Measurements from ENCODE around the gene ITPK1.

ITPK1 gene

DNA sequence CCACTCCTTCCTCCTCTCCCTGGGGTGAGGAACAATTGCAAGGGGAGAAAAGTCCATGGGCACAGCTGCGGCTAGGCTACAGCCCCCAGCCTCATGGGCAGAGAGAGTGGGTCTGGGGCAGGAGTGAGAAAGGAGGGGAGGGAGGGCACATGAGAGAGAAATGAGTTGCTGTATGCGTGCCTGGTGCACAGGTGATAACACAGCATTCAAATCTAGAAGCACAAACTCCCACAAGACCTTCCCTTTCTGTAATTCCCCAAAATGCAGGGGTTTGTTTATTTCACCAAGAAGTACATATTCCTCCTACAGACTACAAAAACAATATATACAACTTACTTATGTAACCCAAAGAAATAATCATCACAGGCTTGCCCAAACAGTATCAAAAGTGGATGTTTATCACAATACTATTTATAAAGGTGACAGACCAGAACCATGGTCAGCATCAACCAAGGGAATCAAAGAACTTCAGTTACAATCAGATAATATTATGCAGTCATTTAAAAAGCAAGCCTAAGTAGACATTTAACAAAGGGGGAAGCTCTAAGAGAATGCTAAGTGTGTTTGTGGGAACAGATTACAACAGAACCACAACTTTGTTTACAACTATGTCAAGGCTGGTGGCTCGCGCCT is 54.2 kb downstream of the ITPK1 start:
- DNase-seq (ENCODE audit: low read depth in 2 of 2), result no peak

DNA sequence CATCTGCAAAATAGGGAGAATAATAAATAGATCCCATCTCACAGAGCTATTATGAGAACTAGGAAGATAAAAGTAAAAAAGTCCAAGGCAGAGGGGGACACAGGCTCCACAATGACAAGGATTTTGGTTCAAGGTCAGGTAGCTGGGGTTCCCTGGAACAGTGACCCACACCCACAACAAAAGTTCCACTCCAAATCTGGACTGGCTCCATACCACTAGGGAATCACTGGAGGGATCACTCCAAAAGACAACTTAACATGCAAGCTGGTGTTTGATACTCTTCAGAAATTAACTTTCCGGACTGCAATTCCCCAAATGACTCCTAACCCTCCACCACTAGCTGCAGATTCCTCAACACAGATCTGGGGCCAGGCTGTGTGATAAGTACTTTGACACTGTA is 54.9 kb downstream of the ITPK1 start:
- no peak for DNase-seq (ENCODE audit: low read depth in 2 of 2)

DNA sequence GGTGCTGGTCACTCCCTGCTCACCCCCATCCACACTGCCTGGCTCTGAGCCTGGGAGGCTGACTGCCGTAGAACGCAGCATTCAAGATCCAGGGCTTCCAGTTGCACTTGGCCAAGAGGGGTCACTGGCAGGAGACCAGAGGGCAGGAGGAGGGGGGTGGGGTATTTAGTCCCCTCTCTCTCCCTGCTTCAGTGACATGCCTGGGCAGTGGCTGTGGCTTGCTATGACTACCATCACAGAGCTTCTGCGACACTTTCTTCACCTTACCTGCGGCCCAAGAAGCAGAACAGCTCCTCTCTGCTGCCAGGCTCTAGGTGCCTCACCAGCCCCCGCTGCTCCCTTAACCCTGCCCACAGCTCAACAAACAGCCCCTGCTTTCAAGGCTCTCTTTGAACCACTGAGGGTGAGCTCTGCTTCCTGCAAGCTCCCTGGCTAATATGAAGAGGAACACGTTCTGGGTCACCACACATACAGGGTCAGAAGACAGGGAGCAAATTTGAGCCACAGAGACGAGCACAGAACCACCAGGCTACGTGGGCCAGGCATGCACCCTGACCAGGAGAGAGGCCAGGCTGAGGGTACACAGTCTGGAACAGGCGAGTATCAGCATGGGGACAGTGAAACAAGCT is 55.7 kb downstream of the ITPK1 start:
- no peak for DNase-seq (ENCODE audit: low read depth in 2 of 2)

DNA sequence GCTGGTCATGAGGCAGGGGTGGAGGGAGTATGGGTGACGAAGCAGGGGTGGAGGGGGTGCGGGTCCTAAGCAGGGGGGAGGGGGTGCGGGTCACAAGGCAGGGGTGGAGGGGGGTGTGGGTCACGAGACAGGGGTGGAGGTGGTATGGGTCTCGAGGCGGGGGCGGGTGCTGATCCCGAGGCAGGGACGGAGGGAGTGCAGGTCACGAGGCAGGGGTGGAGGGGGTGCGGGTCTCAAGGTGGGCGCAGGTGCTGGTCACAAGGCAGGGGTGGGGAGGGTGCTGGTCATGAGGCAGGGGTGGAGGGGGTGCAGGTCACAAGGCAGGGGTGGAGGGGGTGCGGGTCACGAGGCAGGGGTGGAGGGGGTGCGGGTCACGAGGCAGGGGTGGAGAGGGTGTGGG is 56.5 kb downstream of the ITPK1 start:
- DNase-seq (ENCODE audit: low read depth in 2 of 2), result no peak

DNA sequence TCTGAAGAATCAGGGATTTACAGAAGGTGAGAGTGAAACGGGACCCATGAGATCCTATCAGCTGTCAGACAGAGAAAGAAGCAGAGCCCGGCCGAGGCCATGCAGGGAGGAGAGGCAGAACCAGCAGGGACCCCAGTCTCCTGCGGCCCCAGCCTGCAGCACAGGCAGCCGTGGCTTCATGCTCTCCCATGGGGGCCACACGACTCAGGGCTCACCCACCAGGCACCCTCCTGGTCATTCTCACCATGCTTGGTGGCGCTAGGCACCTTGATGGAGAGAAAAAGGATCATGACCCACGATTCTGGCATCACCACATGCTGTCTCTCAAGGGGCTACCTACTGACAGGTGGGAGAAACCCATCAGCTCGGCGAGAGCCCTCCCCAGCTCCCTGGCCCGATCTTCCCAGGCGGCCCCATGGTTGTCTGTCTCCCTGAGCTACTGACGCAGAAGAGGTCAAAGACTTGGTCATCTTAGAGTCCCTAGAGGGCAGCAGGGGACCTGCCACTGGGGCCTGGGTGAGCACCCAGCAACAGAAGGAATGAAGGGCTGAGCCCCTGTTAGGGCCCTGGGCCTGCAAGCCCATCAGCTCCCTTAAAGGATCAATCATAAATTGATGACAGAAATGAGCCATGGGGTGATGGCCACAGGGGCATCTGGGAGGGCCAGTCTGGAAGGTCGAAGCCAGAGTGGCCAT is 58.0 kb downstream of the ITPK1 start:
- DNase-seq (ENCODE audit: low read depth in 2 of 2), result no peak

DNA sequence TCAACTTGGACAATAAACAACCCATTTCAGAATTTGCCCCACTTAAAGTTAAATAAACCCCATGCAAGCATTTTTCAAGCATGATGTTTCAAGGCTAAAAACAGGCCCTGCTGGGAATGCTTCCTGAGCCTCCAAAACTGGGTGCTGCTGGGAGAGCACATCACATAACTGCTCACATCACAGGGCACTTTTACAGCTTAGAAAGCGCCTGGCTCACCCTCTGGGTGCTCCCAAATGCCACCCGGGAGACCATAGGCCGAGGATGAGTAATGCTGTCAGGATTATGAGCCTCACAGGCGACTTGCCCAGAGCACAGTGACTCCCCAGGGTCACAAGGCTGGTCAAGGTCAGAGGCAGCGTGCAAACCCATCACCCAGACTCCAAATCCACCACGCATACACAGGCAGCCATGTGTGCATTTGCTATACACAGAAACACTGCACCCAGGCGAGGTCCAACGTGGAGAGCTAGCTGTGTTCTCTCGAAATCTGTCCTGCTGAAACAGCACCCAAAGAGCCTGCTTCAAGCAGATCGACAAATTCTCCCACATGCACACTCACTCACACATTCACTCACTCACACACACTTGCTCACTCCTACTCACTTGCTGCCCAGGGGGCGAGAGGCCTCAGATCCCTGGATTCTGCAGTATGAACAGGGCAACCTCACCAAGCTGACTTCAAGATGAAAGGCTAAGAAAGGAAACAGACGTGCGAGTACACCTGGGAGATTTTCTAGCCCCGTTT is 58.7 kb downstream of the ITPK1 start:
- no peak for DNase-seq (ENCODE audit: low read depth in 2 of 2)

DNA sequence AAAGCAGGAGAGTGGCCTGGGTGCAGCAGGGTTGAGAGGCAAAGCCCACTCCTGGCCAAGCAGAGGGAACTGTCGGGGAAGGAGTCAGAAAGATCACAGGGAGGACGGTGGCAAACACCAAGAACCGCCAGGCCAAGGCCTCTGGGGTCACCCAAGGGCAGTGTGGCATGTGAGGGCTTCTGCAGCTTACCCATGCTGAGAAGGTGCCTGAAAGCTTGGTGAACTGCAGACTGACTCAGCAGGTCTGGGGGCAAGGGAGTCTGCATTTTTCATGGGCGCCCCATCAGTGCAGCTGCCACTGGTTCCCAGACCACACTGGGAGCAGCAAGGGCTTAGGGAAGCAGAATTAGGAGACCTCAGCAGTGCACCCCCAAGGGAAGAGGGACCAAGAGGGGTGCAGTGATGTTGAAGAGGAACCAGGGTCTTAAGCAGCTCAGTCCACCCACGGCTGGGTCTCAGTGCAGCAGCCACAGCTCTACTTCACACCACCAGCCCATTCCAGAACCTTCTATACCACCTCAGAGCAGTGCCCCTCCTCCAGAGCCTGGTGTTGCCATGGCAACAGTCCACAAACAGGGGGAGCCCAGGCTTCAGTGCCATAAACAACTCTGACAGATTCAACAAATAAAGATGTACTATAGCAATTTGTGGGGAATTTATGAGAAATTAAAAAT is 59.4 kb downstream of the ITPK1 start:
- DNase-seq (ENCODE audit: low read depth in 2 of 2), result no peak

DNA sequence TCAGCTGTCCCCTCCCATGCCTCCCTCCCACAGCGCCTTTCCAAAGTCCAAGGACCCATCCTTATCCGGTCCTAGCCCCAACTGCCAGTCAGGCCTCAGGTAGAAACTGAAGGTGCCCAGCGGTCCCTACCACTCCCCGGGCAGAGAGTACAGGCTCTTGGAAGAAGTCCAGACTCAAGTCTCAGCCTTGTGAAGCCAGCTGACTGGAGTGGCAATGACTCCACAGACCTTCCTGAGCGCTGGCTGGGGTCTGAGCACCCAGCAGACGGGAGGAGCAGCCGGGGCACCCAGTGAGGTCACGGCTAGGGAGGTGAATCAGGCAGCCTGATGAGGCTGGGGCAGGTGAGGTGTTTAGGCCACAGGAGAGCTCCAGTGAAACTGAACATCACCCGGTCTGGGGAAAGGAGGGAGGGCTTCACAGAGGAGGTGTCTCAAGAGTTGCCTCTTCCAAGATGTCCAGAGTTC is 60.0 kb downstream of the ITPK1 start:
- no peak for DNase-seq (ENCODE audit: low read depth in 2 of 2)

DNA sequence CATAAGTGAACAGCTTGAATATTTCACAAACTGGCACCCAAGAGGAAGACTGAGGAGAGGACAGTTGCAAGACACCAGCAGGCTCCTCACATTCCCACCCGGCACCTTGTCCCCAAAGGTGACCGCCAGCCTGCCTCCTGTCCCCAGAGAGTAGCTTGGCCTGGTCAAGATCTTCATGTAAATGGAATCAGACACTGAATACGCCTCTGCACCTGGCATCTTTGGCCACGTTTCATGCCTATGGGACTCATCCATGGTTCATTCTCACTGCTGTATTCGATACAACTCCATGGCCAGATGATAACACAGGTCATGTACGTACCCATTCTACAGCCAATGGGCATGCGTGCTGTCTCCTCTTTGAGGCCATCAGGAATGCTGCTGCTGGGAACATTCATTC is 60.8 kb downstream of the ITPK1 start:
- DNase-seq (ENCODE audit: low read depth in 2 of 2), result no peak

DNA sequence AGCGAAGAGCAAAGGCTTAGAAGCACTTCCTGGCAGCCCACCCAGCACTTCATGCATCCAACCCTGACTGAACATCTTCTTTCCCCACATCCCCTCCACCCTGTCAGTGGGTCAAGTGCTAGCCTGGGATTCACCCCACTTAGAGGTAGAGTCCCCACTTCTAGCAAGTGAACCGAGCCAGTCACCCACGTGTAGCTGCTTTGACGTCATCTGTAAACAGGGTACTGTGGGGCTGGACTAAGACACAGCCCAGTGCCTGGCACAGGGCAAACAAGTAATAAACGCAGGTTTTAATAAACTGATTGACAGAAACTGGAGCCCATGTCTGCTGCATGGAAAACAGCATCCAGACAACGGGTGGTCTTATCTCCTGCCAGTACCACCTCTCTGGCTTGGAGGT is 61.7 kb downstream of the ITPK1 start:
- DNase-seq (ENCODE audit: low read depth in 2 of 2), result no peak

DNA sequence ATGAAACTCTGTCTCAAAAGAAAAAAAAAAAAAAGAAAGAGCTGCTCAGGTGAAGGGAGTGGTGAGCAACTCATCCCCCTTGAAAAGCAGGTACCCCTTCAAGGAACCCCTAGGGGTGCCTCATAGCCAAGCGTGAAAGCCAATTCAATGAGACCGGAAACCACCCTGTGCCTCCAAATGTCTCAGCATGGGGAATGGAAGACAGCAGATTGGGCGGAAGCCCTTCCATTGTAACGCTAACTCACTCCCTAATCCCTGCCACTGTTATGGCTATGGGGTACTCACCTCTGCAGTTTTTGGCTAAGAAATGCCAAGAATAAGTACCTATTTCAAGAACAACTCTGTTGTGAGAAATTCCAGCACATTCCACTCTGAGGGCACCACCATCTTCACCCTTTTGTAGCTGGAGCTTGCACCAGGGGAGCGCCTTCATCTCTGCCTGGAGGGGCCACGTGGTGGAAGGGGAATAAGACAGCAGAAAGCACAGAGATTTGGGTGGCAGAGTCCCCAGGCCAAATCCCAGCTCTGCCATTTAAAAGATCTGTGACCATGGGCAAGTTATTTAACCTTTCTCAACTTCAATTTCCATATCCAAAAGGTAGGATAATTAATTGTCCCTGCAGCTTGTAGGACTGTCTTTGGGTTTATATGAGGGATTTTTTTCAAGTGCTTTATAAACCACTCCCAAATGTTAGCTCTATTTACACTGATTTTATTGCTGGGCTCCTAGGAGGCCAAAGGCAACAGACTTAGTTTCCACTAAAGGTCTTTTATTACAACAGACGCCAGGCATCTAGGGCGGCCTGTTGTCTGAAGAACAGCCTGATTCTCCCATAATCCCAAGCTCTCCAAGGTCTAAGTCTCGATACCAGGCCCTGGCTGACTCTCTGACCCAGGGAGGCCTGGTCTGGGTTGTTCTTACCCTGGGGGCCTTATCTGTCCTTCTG is 63.9 kb downstream of the ITPK1 start:
- no peak for DNase-seq (ENCODE audit: low read depth in 2 of 2)

DNA sequence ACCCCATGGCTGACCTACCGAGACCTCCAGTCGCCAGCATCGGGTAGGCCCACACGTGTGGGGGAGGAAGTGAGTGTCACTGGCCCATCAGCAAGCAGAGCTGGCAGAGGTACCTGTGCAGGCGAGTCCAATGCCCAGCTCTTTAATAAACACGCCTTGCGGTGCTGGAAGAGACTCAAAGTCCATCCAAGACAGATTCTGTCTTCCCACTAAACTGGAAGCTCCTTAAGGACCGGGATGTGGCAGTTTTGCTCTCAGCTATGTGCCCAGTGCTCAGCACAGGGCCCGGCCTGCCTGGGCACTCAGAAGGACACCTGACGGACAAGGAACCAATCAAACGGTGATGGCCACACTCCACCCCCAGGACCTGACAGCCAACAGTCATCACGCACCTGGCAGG is 65.0 kb downstream of the ITPK1 start:
- DNase-seq (ENCODE audit: low read depth in 2 of 2), result no peak

DNA sequence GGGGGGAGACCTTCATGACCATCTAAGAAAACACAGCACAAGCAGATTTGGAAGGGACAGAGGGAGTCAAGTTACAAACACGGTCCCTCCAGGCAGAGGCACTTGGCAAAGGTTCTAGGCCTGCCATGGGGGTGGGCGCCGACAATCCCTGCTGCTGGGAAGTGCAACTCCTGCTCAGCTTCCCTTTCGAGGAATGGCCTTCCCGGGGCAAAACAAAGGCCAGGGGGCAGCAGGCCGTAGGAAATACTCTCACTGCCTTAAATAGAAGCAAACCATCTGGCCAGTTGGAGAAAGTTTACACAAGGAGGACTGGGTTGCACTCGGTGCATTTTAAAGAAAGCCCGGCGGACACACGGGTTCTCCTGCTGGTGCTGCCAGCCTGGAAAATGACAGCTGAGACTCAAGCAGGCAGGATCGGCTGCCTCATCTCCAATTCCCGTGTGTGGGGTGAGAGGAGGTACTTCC is 65.8 kb downstream of the ITPK1 start:
- no peak for DNase-seq (ENCODE audit: low read depth in 2 of 2)

DNA sequence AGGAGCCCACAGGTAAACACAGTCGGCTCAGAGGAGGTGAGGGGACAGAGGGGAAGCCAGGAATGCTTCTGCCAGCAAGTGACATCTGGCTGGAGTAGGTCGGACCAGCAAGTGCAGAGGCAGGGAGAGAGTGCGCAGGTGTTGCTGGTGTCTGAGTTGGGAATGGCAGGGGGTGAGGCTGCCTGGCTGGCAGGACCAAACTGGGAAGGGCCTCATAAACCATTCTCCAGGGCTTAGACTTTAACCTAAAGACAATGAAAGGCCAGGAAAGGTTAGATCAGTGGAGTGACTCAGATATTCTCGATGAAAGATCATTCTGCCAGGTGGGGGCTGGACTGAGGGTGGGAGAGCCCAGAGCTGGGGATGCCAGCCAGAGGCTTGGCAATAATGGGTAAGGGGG is 66.4 kb downstream of the ITPK1 start:
- DNase-seq (ENCODE audit: low read depth in 2 of 2), result no peak

DNA sequence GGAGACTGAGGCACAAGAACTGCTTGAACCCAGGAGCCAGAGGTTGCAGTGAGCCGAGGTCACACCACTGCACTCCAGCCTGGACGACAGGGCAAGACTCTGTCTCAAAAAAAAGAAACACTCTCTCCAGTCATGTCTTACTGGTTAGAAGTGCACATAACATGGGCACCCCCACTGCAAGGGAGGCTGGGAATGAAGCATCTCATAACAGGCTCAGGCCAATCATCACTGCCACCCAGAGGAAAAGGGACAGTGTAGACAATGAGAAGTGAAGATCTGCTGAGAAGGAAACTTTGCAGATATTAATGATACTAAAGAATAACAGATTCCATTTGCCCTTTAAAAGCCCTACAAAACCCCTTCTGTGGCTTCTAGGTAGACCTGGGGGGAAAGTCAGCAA is 66.9 kb downstream of the ITPK1 start:
- no peak for DNase-seq (ENCODE audit: low read depth in 2 of 2)

DNA sequence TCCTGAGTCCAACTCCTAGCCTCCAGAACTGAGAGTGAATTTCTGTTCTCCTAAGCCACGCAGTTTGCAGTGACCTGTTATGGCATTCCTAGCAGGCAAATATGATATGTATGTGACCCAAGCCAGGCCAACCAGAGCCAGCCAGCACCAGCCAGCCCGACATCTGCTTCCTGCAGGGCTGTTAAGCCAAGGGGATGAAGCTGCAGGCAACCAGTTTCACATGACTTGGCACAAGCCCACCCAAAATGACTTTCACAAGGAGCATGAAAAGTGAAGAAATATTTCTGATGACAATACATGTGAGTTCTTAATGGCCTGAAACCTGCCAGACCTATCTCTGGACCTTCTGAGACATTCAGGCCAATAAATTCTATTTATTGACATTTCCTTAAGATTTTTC is 68.1 kb downstream of the ITPK1 start:
- no peak for DNase-seq (ENCODE audit: low read depth in 2 of 2)

DNA sequence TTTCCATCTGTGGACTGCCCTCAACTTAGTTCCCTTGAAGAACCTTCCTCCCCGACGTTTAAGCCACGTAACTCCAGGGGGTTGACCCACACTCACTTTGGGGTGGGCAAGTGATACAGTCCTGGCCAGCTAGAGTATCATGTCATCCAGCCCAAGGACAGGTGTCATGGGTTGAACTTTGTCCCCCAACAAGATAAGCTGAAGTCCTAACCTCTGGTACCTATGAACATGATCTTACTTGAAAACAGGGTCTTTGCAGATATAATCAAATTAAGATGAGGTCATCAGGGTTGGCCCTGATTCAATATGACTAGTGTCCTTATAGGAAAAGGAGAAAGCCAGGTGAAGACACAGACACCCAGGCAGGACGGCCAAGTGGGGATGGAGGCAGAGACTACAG is 68.6 kb downstream of the ITPK1 start:
- no peak for DNase-seq (ENCODE audit: low read depth in 2 of 2)

DNA sequence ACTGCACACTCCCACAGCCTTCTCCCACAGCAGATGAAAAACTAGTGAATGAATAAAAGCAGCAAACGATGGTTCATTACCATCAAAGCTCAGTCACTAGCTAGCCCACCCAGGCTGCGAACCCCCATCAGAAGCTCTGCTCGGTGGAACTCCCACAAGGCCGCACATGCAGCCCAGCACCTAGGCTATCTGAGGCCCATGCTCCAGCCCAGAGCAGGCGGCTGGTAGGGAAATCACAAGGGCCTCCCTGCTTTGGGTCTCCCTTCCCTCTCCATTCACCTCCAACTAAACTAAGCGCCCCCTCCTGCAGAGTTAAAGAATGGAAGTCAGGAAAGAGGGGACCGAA is 69.0 kb downstream of the ITPK1 start:
- DNase-seq (ENCODE audit: low read depth in 2 of 2), result no peak

DNA sequence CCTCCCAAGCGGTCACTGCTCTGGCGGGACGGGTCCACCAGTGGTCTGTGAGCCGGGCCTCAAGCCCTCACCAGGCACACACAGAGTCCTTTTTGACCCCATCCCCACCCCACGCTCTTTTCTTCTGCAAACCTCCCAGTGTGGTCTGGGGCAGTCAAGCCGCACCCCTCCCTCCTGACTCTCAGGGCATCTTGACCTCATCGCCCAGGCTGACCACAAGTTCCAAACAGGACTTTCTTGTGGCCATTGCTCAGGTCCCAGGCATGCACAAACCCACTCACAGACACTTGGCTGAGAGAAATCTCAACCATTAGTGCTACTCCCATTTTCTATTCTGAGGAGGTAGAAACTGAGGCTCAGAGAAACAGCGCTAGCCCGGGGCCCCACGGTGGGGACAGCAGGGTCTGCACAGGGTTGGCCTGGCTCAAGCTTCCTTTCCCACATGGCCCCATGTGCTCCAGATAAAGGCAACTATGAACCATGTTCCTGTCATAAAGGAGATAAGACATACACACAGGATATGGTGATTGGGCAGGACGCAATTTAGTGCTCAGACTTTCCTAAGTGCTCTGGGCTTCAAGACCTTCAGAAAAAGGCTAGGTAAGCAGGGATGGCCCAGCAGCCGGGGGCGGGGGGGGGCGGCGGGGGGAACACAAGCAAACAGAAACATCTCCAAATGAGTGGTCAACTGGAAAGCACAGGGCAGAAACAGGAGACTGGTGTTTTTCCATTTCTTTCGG is 69.6 kb downstream of the ITPK1 start:
- DNase-seq (ENCODE audit: low read depth in 2 of 2), result no peak

DNA sequence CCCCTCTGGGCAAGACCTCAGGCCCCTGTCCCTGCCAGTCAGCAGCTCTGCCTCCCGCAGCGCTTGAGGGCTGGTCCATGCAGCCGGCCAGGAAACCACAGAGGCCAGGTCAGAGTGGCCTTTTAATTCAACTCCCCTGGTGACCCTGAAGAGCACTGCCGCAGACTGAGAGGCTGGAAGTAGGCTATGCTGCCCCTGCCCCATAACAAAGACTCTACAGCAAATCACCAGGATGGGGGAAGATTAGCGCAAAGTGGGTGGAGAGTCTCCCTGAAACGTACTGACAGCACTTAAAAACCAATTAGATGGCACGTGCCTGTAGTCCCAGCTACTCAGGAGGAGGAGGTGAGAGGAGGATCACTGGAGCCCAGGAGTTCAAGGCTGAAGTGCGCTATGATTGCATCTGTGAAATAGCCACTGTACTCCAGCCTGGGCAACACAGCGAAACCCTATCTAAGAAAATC is 70.5 kb downstream of the ITPK1 start:
- no peak for DNase-seq (ENCODE audit: low read depth in 2 of 2)
